HCT116 (cell line): ENCODE data around the gene ABLIM1.

Experiments
- EGR1 ChIP-seq: IDR thresholded peaks from 2 replicates; pipeline ENCODE4 v1.6.1; 2012; ENCODE audit warnings: low read depth
- FOSL1 ChIP-seq: IDR thresholded peaks from 2 replicates; pipeline ENCODE4 v1.6.1; 2012; ENCODE audit warnings: low read depth
- POLR2A ChIP-seq: IDR thresholded peaks from 2 replicates; pipeline ENCODE4 v1.7.0; 2011; ENCODE audit warnings: borderline replicate concordance; ENCODE audit not compliant: insufficient read depth, insufficient read length; ENCODE audit errors: extremely low read depth
- SRF ChIP-seq: IDR thresholded peaks from 2 replicates; pipeline ENCODE4 v1.6.1; 2012; ENCODE audit warnings: low read depth
- ZNF274 ChIP-seq: fragments of 200-500 bp; sonication (Bioruptor generic); IDR thresholded peaks from 2 replicates; pipeline ENCODE4 v1.6.1; 2014; ENCODE audit warnings: mild to moderate bottlenecking, low read depth, low read length, inconsistent platforms

- TF ChIP-seq POLR2A = no peak
- no peak for TF ChIP-seq SRF
- TF ChIP-seq EGR1 = no peak
- no peak for TF ChIP-seq FOSL1
- TF ChIP-seq ZNF274 = no peak
Observed at GRCh38 chr10:114600057-114600456, 58.0 kb downstream of the ABLIM1 start.
